ENCODE results near the gene CACYBP.

DNA sequence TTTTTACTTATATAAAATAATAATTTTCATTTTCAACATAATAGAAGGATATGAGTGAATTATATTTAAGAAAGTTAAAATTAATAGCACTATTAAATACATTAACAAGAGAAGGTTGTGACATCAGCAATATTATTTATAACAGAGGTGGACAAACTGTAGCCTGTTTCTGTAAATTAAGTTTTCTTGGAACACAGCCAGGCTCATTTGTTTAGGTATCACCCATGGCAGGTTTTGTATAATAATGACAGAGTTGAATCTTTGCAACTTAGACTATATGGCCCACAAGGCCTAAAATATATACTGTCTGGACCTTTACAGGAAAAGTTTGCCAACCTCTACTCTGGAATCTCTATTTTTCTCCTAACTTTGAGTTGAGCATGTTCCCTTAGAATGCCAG lies 42.8 kb upstream of the CACYBP start:
- TF ChIP-seq CHD2 (IDR thresholded peaks at IDR 0.05; ENCODE audit: low read depth, low read length) (no peak), TAF1 (CRISPR knock-in tag; IDR thresholded peaks at IDR 0.05) (no peak)

Data from HepG2 (cell line).